AG04449 (cell line): ENCODE data around the gene SLC44A1.

Experiments
- CTCF ChIA-PET: fragments of 350-600 bp; formaldehyde crosslinking; extraction: SDS; loops from one replicate; lab custom pipeline; 2021; ENCODE audit warnings: antibody characterized with exemption; lab: Yijun Ruan, JAX
- POLR2A ChIA-PET: fragments of 400-600, 350-600 bp; formaldehyde crosslinking; extraction: SDS; loops from one replicate; lab custom pipeline; 2020; ENCODE audit warnings: antibody characterized with exemption, inconsistent platforms; lab: Yijun Ruan, JAX
- DNase-seq: peaks from one replicate; pipeline ENCODE4 v3.0.0-alpha.2; 2010; ENCODE audit warnings: low read depth, low spot score
- H3K4me3 ChIP-seq: 2 replicates; pipeline ENCODE4 v1.5.1; 2011; ENCODE audit warnings: low read depth, mild to moderate bottlenecking, control low read depth, low read length
- TF ChIP-seq, protein P1 (sequence below): IDR thresholded peaks from one replicate; pipeline ENCODE4 v1.5.1; 2011; ENCODE audit warnings: mild to moderate bottlenecking, moderate library complexity, low read length, control low read depth, inconsistent platforms; ENCODE audit not compliant: insufficient read depth; ENCODE audit errors: missing control alignments

SLC44A1 gene

DNA sequence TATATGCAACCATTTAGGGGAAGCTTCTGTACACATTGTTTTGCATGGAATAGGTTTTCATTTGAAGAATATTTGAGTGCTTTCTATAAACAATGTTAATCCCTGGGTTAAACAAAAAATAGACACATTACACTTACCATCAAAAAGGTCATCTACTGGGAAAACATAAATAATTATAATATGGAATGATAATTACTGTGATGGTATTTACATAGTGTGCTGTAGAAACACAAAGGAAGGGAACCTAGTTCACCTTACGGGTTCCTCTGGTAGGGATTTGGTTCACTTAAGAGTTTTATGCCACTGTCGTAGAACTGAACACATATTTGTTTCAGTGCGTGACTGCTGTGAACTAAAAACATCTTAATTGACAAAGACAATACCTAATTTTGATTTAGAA lies 44.9 kb downstream of the SLC44A1 start:
- POLR2A ChIA-PET = no interaction called here
- H3K4me3 ChIP-seq = no peak overlapping the region
- CTCF ChIA-PET = no interaction called here
- TF ChIP-seq, protein P1, sequence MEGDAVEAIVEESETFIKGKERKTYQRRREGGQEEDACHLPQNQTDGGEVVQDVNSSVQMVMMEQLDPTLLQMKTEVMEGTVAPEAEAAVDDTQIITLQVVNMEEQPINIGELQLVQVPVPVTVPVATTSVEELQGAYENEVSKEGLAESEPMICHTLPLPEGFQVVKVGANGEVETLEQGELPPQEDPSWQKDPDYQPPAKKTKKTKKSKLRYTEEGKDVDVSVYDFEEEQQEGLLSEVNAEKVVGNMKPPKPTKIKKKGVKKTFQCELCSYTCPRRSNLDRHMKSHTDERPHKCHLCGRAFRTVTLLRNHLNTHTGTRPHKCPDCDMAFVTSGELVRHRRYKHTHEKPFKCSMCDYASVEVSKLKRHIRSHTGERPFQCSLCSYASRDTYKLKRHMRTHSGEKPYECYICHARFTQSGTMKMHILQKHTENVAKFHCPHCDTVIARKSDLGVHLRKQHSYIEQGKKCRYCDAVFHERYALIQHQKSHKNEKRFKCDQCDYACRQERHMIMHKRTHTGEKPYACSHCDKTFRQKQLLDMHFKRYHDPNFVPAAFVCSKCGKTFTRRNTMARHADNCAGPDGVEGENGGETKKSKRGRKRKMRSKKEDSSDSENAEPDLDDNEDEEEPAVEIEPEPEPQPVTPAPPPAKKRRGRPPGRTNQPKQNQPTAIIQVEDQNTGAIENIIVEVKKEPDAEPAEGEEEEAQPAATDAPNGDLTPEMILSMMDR = no peak
- DNase-seq = no peak

DNA sequence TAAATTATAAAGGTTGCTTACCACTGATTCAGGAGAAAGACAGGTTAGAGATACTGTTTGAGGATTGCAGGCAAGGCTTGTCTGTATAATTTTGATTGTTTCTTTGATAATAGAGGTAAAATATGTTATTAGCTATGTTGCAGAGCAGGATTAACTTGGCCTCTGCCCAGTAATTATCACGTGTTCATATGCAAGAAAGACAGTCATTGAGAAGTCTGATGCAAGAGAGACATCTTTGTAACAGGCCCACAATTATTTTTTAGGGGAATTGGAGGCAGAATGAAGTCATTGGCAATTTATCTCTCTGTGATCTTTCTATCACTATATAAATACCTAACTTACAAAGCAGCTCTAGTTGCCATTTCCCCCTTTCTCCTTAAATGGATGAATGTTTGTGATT lies 46.0 kb downstream of the SLC44A1 start:
- no peak for DNase-seq
- ChIA-PET POLR2A (no interaction called here), CTCF (no interaction called here)
- H3K4me3 ChIP-seq = no peak overlapping the region
- TF ChIP-seq, protein P1 = no peak

DNA sequence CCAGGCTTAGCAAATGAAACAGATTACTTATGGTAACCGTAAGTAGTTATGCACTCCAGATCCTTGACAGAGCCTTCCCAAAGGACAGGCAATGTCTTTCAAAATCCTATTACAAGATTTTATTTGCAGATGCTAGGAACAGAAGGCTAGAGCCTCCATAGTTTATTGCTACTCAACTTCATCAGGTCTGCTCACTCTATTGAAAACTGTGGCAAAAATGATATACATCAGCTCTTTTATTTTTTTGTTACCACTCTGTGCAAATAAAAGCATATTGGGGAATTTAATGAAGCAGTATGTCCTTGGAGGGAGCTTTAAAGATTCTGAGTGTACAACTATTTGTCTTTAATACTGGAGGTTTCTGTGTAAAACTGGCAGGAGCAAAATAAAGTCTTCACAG lies 46.5 kb downstream of the SLC44A1 start:
- no peak overlapping the region for H3K4me3 ChIP-seq
- no peak for DNase-seq
- TF ChIP-seq, protein P1 = no peak
- ChIA-PET CTCF (no interaction called here), POLR2A (no interaction called here)

DNA sequence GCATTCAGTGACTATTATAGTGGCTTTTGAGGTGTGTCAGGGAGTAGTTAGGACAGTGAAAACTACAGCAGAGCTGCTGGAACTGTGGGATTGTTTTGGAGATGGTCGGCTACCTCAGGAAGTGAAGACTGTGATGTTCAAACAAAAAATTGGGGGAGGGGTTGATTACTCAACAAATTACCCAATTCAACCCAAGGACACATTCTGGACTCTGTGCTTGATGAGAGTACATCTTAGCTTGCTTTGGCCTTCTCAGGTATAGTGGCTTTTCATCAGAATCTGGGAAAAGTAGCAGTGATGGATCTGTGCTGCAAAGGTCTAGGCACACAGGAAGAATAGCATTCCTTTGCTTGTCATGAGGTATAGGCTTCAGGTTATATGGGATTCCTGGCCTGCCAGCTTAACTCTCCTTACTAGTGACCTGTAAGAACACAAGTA lies 47.0 kb downstream of the SLC44A1 start:
- H3K4me3 ChIP-seq = no peak overlapping the region
- TF ChIP-seq, protein P1 = no peak
- no peak for DNase-seq
- CTCF ChIA-PET = no interaction called here
- POLR2A ChIA-PET = no interaction called here

DNA sequence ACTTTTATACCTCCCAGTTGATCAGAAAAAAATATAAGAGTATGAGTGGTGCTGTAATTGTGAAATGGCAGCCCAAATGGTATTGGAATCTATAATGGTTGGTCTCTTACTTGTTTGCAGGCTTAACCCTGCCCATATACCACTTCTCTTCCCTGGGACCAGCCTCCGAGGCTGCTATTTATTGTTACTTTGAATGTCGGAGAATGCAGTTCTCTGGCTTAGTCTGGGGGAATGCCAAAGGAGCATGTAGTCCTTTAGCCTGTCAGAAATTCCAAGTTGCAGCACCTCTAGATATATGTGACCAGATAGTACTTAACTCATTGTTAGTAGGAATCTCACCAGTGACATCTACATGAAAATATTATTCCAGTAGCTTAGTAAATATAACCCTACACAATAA lies 47.5 kb downstream of the SLC44A1 start:
- POLR2A ChIA-PET = interaction anchor here (0.6 kb wide), 1 partner anchor 14 kb away, joined by 5 read pairs; no protein-coding TSS in a partner anchor
- CTCF ChIA-PET = no interaction called here
- no peak overlapping the region for H3K4me3 ChIP-seq
- TF ChIP-seq, protein P1 = no peak
- no peak for DNase-seq

DNA sequence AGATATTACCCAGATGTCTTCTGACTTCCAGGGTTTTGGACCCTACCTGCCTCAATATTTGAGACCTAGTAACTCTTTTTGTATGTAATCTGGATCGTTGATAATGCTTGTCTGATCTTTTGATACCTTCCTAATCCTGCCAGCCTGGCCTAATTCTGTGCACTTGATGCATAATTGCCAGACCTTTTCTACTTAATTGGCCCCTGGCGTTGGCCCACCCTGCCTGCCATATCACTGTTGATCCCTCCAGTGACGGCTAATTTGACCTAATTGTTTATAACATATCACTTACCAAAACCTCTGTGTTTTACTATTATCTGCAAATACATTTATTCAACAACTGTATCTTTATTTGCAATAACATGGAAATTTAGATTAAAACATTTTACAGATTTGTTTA lies 49.0 kb downstream of the SLC44A1 start:
- no peak for DNase-seq
- ChIA-PET POLR2A (no interaction called here), CTCF (no interaction called here)
- no peak overlapping the region for H3K4me3 ChIP-seq
- TF ChIP-seq, protein P1 = no peak
